Stimulated activated naive B cell treated with anti-CD40 and anti-IgM and Interleukin-4, amounts not matched to agents 10 μg/mL and 1 μg/mL and 100 μg/mL, for 72 hours (primary cell): ENCODE results near the gene PRDM7.

Experiments
- ATAC-seq, 2 donors: fragments of 150-1000 bp; cut with Tn5 transposase; replicated peaks; 2 replicates each; pipeline ENCODE4 v1.10.0; 2021; ENCODE audit warnings: moderate library complexity in 1 of 2
- DNase-seq: peaks from one replicate; pipeline ENCODE4 v3.0.0; 2021
- H3K27ac Mint-ChIP-seq: one replicate; pipeline ENCODE4 v1.8.0; 2022; ENCODE audit warnings: mild to moderate bottlenecking, mixed read lengths
- H3K27me3 Mint-ChIP-seq, 2 donors: one replicate each; pipeline ENCODE4 v1.8.0; 2022; ENCODE audit warnings: mixed read lengths in 2 of 2
- H3K36me3 Mint-ChIP-seq, 2 donors: one replicate each; pipeline ENCODE4 v1.8.0; 2022; ENCODE audit warnings: mixed read lengths in 2 of 2, mild to moderate bottlenecking in 1 of 2
- H3K4me1 Mint-ChIP-seq, 2 donors: one replicate each; pipeline ENCODE4 v1.8.0; 2022; ENCODE audit warnings: mixed read lengths in 2 of 2, mild to moderate bottlenecking in 1 of 2
- H3K4me3 Mint-ChIP-seq, 2 donors: one replicate each; pipeline ENCODE4 v1.8.0; 2022; ENCODE audit warnings: mild to moderate bottlenecking in 2 of 2, mixed read lengths in 2 of 2, moderate library complexity in 1 of 2
- H3K9me3 Mint-ChIP-seq, 2 donors: one replicate each; pipeline ENCODE4 v1.8.0; 2022; ENCODE audit warnings: mixed read lengths in 2 of 2, mild to moderate bottlenecking in 1 of 2

PRDM7 gene

GRCh38 chr16:90020260-90020837, 56.8 kb downstream of the PRDM7 start:
- Mint-ChIP-seq H3K27me3 (peaks cover 0 to 7% of the 10 kb centered on the region in 2 donors), H3K27ac (peak overlapping the region; percentile 3), H3K9me3 (peaks cover 0 to 3% of the 10 kb centered on the region in 2 donors), H3K4me1 (peaks cover 9 to 54% of the 10 kb centered on the region in 2 donors), H3K36me3 (peaks cover 2 to 3% of the 10 kb centered on the region in 2 donors), H3K4me3 (peak overlapping the region; percentile 70 to 86)
- ATAC-seq, result no peak
- DNase-seq, result no peak

GRCh38 chr16:90019543-90020259, 57.4 kb downstream of the PRDM7 start:
- H3K27ac Mint-ChIP-seq, result peak overlapping the region; percentile 47
- H3K27me3 Mint-ChIP-seq, result peaks cover 0 to 7% of the 10 kb centered on the region in 2 donors
- peaks cover 2 to 3% of the 10 kb centered on the region in 2 donors for H3K36me3 Mint-ChIP-seq
- peaks cover 9 to 61% of the 10 kb centered on the region in 2 donors for H3K4me1 Mint-ChIP-seq
- H3K4me3 Mint-ChIP-seq, result peak overlapping the region; percentile 78 to 86
- peak; percentile 38 to 60 for ATAC-seq
- DNase-seq, result no peak
- H3K9me3 Mint-ChIP-seq, result peaks cover 0 to 3% of the 10 kb centered on the region in 2 donors

- ATAC-seq, result peak in 1 of 2 donors; percentile 15
- Mint-ChIP-seq H3K9me3 (peaks cover 0 to 3% of the 10 kb centered on the region in 2 donors), H3K4me3 (peak within 1 kb of the TSS; percentile 79 to 86), H3K27me3 (peaks cover 0 to 7% of the 10 kb centered on the region in 2 donors), H3K27ac (peak within 1 kb of the TSS; percentile 47), H3K4me1 (peaks cover 9 to 68% of the 10 kb centered on the region in 2 donors), H3K36me3 (peaks cover 2 to 3% of the 10 kb centered on the region in 2 donors)
- DNase-seq, result no peak
These were observed 58.2 kb downstream of the PRDM7 start, which contains the start of gene DBNDD1 for GRCh38 chr16:90018652-90019542. Gene DBNDD1 (minus strand): TSS chr16:90019456. CDS start chr16:90019341, 115 bp downstream.

GRCh38 chr16:90018297-90018651, 58.9 kb downstream of the PRDM7 start:
- H3K27me3 Mint-ChIP-seq, result peaks cover 0 to 7% of the 10 kb centered on the region in 2 donors

GRCh38 chr16:90016339-90016950, 60.7 kb downstream of the PRDM7 start:
- Mint-ChIP-seq H3K4me3 (no peak overlapping the region), H3K27ac (no peak overlapping the region), H3K9me3 (no peaks in the 10 kb centered on the region), H3K27me3 (peaks cover 0 to 4% of the 10 kb centered on the region in 2 donors), H3K4me1 (peaks cover 14 to 73% of the 10 kb centered on the region in 2 donors), H3K36me3 (peaks cover 0 to 4% of the 10 kb centered on the region in 2 donors)
- DNase-seq (no peak), ATAC-seq (no peak)

More at GRCh38 chr16:90018297-90018651, 58.9 kb downstream of the PRDM7 start:
- peaks cover 0 to 3% of the 10 kb centered on the region in 2 donors for H3K9me3 Mint-ChIP-seq
- H3K27ac Mint-ChIP-seq, result no peak overlapping the region
- ATAC-seq, result no peak
- DNase-seq, result no peak
- H3K36me3 Mint-ChIP-seq, result peaks cover 2 to 5% of the 10 kb centered on the region in 2 donors
- peaks cover 15 to 73% of the 10 kb centered on the region in 2 donors for H3K4me1 Mint-ChIP-seq
- peak overlapping the region; percentile 79 to 82 for H3K4me3 Mint-ChIP-seq

GRCh38 chr16:90015586-90016338, 61.4 kb downstream of the PRDM7 start:
- DNase-seq (no peak), ATAC-seq (no peak)
- Mint-ChIP-seq H3K4me1 (peaks cover 17 to 74% of the 10 kb centered on the region in 2 donors), H3K9me3 (no peaks in the 10 kb centered on the region), H3K4me3 (no peak overlapping the region), H3K27me3 (peaks cover 0 to 4% of the 10 kb centered on the region in 2 donors), H3K27ac (no peak overlapping the region), H3K36me3 (peaks cover 0 to 4% of the 10 kb centered on the region in 2 donors)

DNA sequence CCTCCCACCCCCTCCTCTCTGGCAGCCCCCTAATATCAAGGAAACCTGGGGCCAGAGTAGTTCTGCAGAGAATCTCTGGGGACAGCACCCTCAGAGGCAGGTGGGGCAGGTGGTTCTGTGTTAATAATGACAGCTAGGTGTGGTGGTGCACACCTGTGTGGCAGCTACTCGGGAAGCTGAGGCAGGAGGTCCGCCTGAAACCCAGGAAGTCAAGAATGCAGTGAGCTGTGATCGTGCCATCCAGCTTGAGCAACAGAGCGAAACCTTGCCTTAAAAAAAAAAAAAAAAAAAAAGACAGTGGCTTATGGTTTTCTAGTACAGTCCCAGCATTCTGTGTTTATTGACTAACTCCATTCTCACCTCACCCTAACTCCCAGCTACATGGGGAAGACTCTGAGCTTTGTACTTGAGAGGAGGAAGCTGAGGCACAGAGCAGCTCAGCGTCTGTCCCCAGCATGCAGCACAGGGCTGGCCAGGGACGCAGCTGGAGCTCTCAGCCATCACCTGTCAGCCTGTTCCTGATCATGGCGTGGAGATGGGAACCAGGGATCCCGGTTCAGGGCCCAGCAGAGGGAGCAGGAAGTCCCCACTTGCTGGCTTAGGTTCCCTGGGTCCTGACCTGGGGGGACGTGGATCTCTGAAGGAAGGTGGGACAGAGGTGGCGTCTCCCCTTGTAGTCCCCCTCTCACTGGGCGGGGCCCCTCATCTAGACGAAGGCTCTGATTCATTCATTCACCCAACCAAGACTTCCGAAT, 64.0 kb downstream of the PRDM7 start:
- peak in 1 of 2 donors; percentile 43 for ATAC-seq
- Mint-ChIP-seq H3K27me3 (peaks cover 0 to 4% of the 10 kb centered on the region in 2 donors), H3K4me3 (peak overlapping the region in 1 of 2 donors; percentile 46), H3K9me3 (no peaks in the 10 kb centered on the region), H3K36me3 (peaks cover 0 to 4% of the 10 kb centered on the region in 2 donors), H3K27ac (no peak overlapping the region), H3K4me1 (peaks cover 28 to 86% of the 10 kb centered on the region in 2 donors)
- DNase-seq, result no peak

- DNase-seq (no peak), ATAC-seq (no peak)
- Mint-ChIP-seq H3K4me3 (no peak overlapping the region), H3K36me3 (peaks cover 2 to 10% of the 10 kb centered on the region in 2 donors), H3K27ac (no peak overlapping the region), H3K4me1 (peaks cover 34 to 85% of the 10 kb centered on the region in 2 donors), H3K9me3 (no peaks in the 10 kb centered on the region), H3K27me3 (peaks cover 0 to 4% of the 10 kb centered on the region in 2 donors)
These were observed 65.1 kb downstream of the PRDM7 start for GRCh38 chr16:90011908-90012501.

- Mint-ChIP-seq H3K27me3 (peaks cover 0 to 4% of the 10 kb centered on the region in 2 donors), H3K9me3 (no peaks in the 10 kb centered on the region), H3K4me1 (peaks cover 35 to 91% of the 10 kb centered on the region in 2 donors), H3K27ac (no peak overlapping the region), H3K36me3 (peaks cover 4 to 10% of the 10 kb centered on the region in 2 donors), H3K4me3 (no peak overlapping the region)
- DNase-seq, result no peak
- no peak for ATAC-seq
These were observed 65.7 kb downstream of the PRDM7 start for GRCh38 chr16:90011508-90011819.

DNA sequence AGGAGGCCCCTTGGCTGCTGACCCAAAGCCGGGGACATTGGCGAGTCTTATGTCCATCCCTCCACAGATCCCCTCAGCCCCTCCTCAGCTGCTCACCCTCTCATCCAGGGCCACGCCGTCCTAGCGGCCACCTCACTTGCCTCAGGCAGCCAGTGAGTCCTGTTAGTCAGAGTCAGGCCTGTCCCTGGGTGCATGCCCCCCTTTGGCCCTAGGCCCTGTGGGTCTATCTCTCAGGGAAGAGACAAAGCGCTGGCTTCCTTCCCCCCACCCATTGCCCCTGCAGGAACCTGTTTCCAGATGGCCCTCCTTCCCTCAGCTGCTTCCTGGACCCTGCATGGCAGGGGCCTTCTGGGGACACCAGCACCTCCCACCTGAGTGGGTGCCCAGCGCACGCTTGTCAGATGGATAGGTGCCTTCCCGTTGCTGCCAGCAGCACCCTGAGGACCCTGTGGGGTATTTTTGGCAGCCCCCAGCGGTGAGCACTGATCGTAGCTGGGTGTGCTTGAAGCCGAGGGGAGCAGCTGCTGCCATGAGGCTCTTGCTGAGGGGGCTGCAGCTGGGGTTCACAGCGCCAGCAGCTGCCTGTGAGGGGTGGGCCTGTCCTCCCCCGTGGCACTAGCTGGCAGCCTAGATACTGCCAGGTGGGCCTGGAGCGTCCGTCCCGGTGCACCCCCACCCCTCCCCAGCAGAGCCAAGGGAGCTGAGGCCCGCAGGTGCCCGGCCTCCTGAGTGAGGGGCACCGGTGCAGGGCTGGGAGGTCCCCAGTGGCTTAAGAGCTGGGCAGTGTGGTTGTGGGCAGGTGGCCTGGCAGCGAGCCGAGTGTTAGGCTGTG, 66.2 kb downstream of the PRDM7 start:
- Mint-ChIP-seq H3K27me3 (peaks cover 0 to 4% of the 10 kb centered on the region in 2 donors), H3K4me3 (no peak overlapping the region), H3K27ac (peak overlapping the region; percentile 25), H3K4me1 (peaks cover 38 to 96% of the 10 kb centered on the region in 2 donors), H3K9me3 (no peaks in the 10 kb centered on the region), H3K36me3 (peaks cover 7 to 11% of the 10 kb centered on the region in 2 donors)
- ATAC-seq, result no peak
- DNase-seq, result no peak

DNA sequence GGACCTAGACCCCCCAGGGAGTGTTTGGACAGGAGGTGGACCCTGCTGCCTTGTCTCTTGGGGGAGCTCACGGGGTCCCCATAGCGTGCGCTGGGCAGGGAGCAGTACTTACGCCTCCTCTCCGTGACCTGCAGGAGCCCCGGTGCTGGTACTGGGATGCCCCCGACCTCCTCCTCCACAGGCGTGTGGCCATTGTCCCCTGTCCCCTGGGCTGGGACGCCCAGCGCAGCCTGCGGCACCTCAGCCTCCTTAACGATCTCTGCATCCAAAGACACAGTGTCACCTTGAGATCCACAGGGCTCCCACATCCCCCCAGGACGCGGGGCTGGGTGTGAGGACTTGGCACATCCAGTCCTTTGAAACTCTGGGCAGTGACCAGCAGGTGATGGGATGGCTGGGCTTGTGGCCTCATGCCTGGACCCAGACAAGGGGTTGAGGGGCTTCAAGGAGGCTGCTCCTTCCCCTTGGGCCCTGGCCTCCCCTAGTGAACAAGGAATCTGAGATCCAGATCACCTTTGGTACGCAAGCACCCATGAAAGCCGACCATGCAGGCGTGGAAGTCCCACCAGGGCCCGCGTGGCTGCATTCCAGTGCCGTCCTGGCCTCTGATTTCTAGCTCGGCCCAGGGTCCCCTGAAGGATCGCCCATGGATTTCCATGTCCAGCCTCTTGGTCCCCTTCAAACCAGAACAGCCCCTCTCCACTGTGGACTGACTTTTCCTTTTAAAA, 67.8 kb downstream of the PRDM7 start:
- peak overlapping the region; percentile 96 for H3K27ac Mint-ChIP-seq
- peaks cover 0 to 2% of the 10 kb centered on the region in 2 donors for H3K9me3 Mint-ChIP-seq

More for the DNA sequence above, 67.8 kb downstream of the PRDM7 start:
- DNase-seq, result no peak
- peaks cover 11 to 23% of the 10 kb centered on the region in 2 donors for H3K36me3 Mint-ChIP-seq
- no peaks in the 10 kb centered on the region for H3K27me3 Mint-ChIP-seq
- peak in 1 of 2 donors; percentile 14 for ATAC-seq
- H3K4me3 Mint-ChIP-seq, result peak overlapping the region; percentile 65 to 68
- H3K4me1 Mint-ChIP-seq, result peaks cover 43 to 95% of the 10 kb centered on the region in 2 donors
